T-helper 1 cell treated with Interleukin-12 subunit alpha and Interleukin-12 subunit beta and Interleukin-4 antibody, amounts not matched to agents 30 μg/mL and 1 μg/mL, for 36 hours (primary cell): ENCODE results near the gene ZC3H7B.

ENCODE experiments used
- H3K27ac Mint-ChIP-seq: one replicate; pipeline ENCODE4 v1.8.0; 2021; ENCODE audit warnings: mild to moderate bottlenecking, mixed read lengths
- H3K27me3 Mint-ChIP-seq: one replicate; pipeline ENCODE4 v1.8.0; 2021; ENCODE audit warnings: low read depth, mixed read lengths
- H3K36me3 Mint-ChIP-seq: one replicate; pipeline ENCODE4 v1.8.0; 2021; ENCODE audit warnings: low read depth, mixed read lengths
- H3K4me1 Mint-ChIP-seq: one replicate; pipeline ENCODE4 v1.8.0; 2021; ENCODE audit warnings: low read depth, mixed read lengths
- H3K4me3 Mint-ChIP-seq: one replicate; pipeline ENCODE4 v1.8.0; 2021; ENCODE audit warnings: mild to moderate bottlenecking, moderate library complexity, mixed read lengths
- H3K9me3 Mint-ChIP-seq: one replicate; pipeline ENCODE4 v1.8.0; 2021; ENCODE audit warnings: mixed read lengths

Gene ZC3H7B

GRCh38 chr22:41330169-41330568, 28.8 kb downstream of the ZC3H7B start:
- H3K36me3 Mint-ChIP-seq = peaks cover 20% of the 10 kb centered on the region
- peaks cover 6% of the 10 kb centered on the region for H3K4me1 Mint-ChIP-seq

GRCh38 chr22:41332217-41332939, 31.1 kb downstream of the ZC3H7B start:
- no peaks in the 10 kb centered on the region for H3K9me3 Mint-ChIP-seq
- peaks cover 5% of the 10 kb centered on the region for H3K4me1 Mint-ChIP-seq

More at GRCh38 chr22:41330169-41330568, 28.8 kb downstream of the ZC3H7B start:
- H3K9me3 Mint-ChIP-seq = no peaks in the 10 kb centered on the region
- no peak overlapping the region for H3K27ac Mint-ChIP-seq
- no peak overlapping the region for H3K4me3 Mint-ChIP-seq
- no peaks in the 10 kb centered on the region for H3K27me3 Mint-ChIP-seq

GRCh38 chr22:41333806-41334205, 32.5 kb downstream of the ZC3H7B start:
- H3K27me3 Mint-ChIP-seq = no peaks in the 10 kb centered on the region
- H3K27ac Mint-ChIP-seq = no peak overlapping the region
- H3K9me3 Mint-ChIP-seq = no peaks in the 10 kb centered on the region
- peaks cover 10% of the 10 kb centered on the region for H3K36me3 Mint-ChIP-seq
- H3K4me1 Mint-ChIP-seq = peaks cover 5% of the 10 kb centered on the region
- no peak overlapping the region for H3K4me3 Mint-ChIP-seq

More at GRCh38 chr22:41332217-41332939, 31.1 kb downstream of the ZC3H7B start:
- Mint-ChIP-seq H3K36me3 (peaks cover 10% of the 10 kb centered on the region), H3K27me3 (no peaks in the 10 kb centered on the region), H3K4me3 (no peak overlapping the region), H3K27ac (no peak overlapping the region)

- no peaks in the 10 kb centered on the region for H3K9me3 Mint-ChIP-seq
- no peak overlapping the region for H3K4me3 Mint-ChIP-seq
- H3K4me1 Mint-ChIP-seq = peaks cover 5% of the 10 kb centered on the region
- no peaks in the 10 kb centered on the region for H3K27me3 Mint-ChIP-seq
- H3K36me3 Mint-ChIP-seq = peaks cover 10% of the 10 kb centered on the region
- H3K27ac Mint-ChIP-seq = no peak overlapping the region
These were observed 32.9 kb downstream of the ZC3H7B start for GRCh38 chr22:41334215-41334614.

GRCh38 chr22:41334951-41335635, 33.8 kb downstream of the ZC3H7B start:
- H3K4me3 Mint-ChIP-seq = no peak overlapping the region
- no peak overlapping the region for H3K27ac Mint-ChIP-seq
- no peaks in the 10 kb centered on the region for H3K27me3 Mint-ChIP-seq
- H3K4me1 Mint-ChIP-seq = peaks cover 5% of the 10 kb centered on the region
- H3K36me3 Mint-ChIP-seq = peaks cover 7% of the 10 kb centered on the region
- H3K9me3 Mint-ChIP-seq = no peaks in the 10 kb centered on the region

GRCh38 chr22:41338614-41339212, 37.4 kb downstream of the ZC3H7B start:
- peaks cover 20% of the 10 kb centered on the region for H3K4me1 Mint-ChIP-seq
- peaks cover 2% of the 10 kb centered on the region for H3K36me3 Mint-ChIP-seq
- no peaks in the 10 kb centered on the region for H3K9me3 Mint-ChIP-seq
- H3K27me3 Mint-ChIP-seq = no peaks in the 10 kb centered on the region
- H3K27ac Mint-ChIP-seq = no peak overlapping the region
- no peak overlapping the region for H3K4me3 Mint-ChIP-seq

GRCh38 chr22:41339823-41340222, 38.5 kb downstream of the ZC3H7B start:
- no peak overlapping the region for H3K27ac Mint-ChIP-seq
- H3K36me3 Mint-ChIP-seq = peaks cover 9% of the 10 kb centered on the region
- no peak overlapping the region for H3K4me3 Mint-ChIP-seq
- no peaks in the 10 kb centered on the region for H3K9me3 Mint-ChIP-seq
- H3K27me3 Mint-ChIP-seq = no peaks in the 10 kb centered on the region
- H3K4me1 Mint-ChIP-seq = peaks cover 20% of the 10 kb centered on the region

GRCh38 chr22:41340357-41340756, 39.0 kb downstream of the ZC3H7B start:
- no peaks in the 10 kb centered on the region for H3K27me3 Mint-ChIP-seq
- peaks cover 20% of the 10 kb centered on the region for H3K4me1 Mint-ChIP-seq
- peaks cover 9% of the 10 kb centered on the region for H3K36me3 Mint-ChIP-seq
- H3K27ac Mint-ChIP-seq = peak overlapping the region; percentile 41
- no peaks in the 10 kb centered on the region for H3K9me3 Mint-ChIP-seq
- H3K4me3 Mint-ChIP-seq = no peak overlapping the region

GRCh38 chr22:41341012-41341411, 39.7 kb downstream of the ZC3H7B start:
- H3K36me3 Mint-ChIP-seq = peaks cover 9% of the 10 kb centered on the region
- H3K27me3 Mint-ChIP-seq = no peaks in the 10 kb centered on the region
- no peak overlapping the region for H3K4me3 Mint-ChIP-seq
- H3K27ac Mint-ChIP-seq = peak overlapping the region; percentile 88
- peaks cover 18% of the 10 kb centered on the region for H3K4me1 Mint-ChIP-seq
- no peaks in the 10 kb centered on the region for H3K9me3 Mint-ChIP-seq

GRCh38 chr22:41341990-41342389, 40.7 kb downstream of the ZC3H7B start:
- peak overlapping the region; percentile 88 for H3K27ac Mint-ChIP-seq
- peaks cover 18% of the 10 kb centered on the region for H3K4me1 Mint-ChIP-seq
- no peaks in the 10 kb centered on the region for H3K9me3 Mint-ChIP-seq
- H3K4me3 Mint-ChIP-seq = peak overlapping the region; percentile 14
- H3K27me3 Mint-ChIP-seq = no peaks in the 10 kb centered on the region
- H3K36me3 Mint-ChIP-seq = peaks cover 9% of the 10 kb centered on the region

- Mint-ChIP-seq H3K36me3 (peaks cover 12% of the 10 kb centered on the region), H3K4me3 (no peak overlapping the region), H3K27ac (peak overlapping the region; percentile 36), H3K4me1 (peaks cover 14% of the 10 kb centered on the region), H3K27me3 (no peaks in the 10 kb centered on the region), H3K9me3 (no peaks in the 10 kb centered on the region)
These were observed 42.0 kb downstream of the ZC3H7B start for GRCh38 chr22:41343300-41343699.

- peaks cover 12% of the 10 kb centered on the region for H3K36me3 Mint-ChIP-seq
These were observed 42.4 kb downstream of the ZC3H7B start for GRCh38 chr22:41343717-41344116.

GRCh38 chr22:41344189-41344788, 43.0 kb downstream of the ZC3H7B start:
- Mint-ChIP-seq H3K27me3 (no peaks in the 10 kb centered on the region), H3K9me3 (no peaks in the 10 kb centered on the region), H3K4me1 (peaks cover 14% of the 10 kb centered on the region), H3K4me3 (no peak overlapping the region), H3K27ac (no peak overlapping the region), H3K36me3 (peaks cover 12% of the 10 kb centered on the region)

More at GRCh38 chr22:41343717-41344116, 42.4 kb downstream of the ZC3H7B start:
- no peak overlapping the region for H3K4me3 Mint-ChIP-seq
- peak overlapping the region; percentile 36 for H3K27ac Mint-ChIP-seq
- no peaks in the 10 kb centered on the region for H3K27me3 Mint-ChIP-seq
- H3K9me3 Mint-ChIP-seq = no peaks in the 10 kb centered on the region
- H3K4me1 Mint-ChIP-seq = peaks cover 14% of the 10 kb centered on the region

- peaks cover 11% of the 10 kb centered on the region for H3K4me1 Mint-ChIP-seq
- no peaks in the 10 kb centered on the region for H3K27me3 Mint-ChIP-seq
- no peak overlapping the region for H3K27ac Mint-ChIP-seq
- no peaks in the 10 kb centered on the region for H3K9me3 Mint-ChIP-seq
- H3K36me3 Mint-ChIP-seq = peaks cover 23% of the 10 kb centered on the region
- no peak overlapping the region for H3K4me3 Mint-ChIP-seq
These were observed 44.5 kb downstream of the ZC3H7B start for GRCh38 chr22:41345807-41346335.
